SKM-1 (cell line): ENCODE data around the gene PHACTR1.

ENCODE experiments used
- DNase-seq: peaks from one replicate; lab custom pipeline; 2025; ENCODE audit not compliant: unreplicated experiment; lab: John Stamatoyannopoulos, UW

PHACTR1 gene

DNA sequence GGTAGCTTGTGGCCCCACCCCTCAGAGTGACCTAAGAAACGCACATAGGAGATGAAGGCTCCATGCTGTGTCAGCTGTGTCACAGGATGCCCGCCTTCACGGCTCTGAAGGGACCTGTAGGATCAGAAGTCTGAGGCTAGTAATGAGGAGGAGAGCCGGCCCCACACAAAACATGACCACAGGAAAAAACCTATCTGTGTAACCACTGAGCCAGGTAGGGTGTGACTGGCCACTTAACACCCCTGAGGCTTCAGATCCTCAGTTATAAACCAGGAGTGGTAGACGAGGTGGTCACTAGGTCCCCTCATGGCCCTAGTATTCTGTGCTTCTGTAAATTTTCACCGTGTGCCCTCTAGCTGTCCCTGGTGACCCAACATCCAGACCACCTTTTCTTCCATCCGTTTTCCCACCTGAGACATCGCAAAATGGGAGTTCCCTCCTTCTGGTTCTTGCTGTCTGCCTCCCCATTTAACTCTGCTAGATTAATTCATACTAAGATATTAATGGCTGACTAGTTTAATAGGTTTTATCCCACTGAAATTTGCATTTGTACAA, 558.9 kb downstream of the PHACTR1 start:
- DNase-seq, result no peak

DNA sequence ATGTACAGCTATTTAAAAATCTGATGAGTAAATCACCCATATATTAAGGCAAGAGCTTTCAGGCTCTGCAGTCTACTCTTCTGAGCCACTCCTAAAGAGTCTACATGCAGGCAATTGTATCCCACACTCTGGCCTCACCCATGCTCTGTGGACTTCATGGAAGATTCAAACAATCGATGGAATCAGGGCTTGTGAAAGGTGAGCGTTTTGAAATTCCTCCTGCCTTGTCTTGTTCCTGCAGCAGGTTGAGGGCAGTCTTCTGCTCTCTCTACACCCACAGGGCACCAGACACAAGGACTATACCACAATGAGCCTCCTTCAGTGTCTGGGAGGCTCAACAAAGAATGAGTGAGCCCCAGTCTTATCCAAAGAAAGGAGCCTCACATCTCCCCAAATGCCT, 560.7 kb downstream of the PHACTR1 start:
- no peak for DNase-seq

DNA sequence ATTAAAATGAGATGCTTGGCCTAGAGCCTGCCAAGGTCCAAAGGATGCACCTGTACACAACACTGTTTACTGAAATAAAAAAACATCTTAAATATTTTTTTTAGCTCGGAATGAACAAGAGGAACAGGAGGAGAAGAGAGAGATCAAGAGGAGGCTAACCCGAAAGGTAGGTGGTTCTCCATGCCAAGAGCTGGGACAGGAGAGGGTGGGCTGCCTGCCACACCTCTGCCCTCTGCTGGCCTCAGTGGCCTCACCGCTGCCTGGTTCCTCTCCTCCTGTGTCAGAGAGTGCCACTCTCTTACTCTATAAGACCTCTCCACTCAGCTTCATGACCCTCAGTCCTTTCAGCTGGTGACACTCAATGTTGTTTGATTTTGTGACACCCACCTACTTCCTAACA, 561.6 kb downstream of the PHACTR1 start:
- no peak for DNase-seq

DNA sequence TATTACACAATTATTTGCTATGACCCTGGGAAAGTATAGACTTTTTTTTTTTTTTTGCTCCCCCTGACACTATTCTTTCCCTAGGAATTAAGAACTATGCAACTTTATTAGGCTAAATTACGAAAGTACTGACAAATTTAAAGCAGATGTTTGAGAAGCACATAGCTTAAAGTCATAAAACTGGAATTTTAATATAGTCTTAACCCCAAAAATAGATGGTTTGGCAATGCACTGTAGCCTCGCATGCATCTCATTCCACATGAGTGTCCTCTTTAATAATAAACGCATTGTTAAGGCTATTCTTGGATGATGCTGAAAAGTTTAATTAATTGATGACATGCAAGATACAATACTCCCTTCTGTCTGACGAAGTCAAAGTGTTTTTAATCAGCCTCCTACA, 562.4 kb downstream of the PHACTR1 start:
- DNase-seq, result no peak

DNA sequence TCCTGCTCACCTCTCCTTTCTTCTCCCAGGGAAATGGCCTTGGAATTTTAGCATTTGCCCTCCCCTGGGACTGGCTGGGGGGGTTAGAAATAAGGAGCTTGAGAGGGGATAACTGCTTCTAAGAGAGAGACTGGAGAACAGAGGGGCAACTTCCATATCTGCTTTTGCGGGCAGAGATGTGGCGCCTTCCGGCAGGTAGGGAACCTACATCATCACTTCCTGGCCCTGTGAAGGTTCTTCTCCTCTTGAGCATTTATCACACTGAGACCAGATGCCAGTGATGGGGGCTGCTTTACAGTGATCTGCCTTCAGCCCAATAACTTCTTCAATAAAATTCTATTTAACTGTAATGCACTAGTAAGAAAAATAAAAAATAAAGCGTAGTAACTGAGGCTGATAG, 563.7 kb downstream of the PHACTR1 start:
- no peak for DNase-seq

DNA sequence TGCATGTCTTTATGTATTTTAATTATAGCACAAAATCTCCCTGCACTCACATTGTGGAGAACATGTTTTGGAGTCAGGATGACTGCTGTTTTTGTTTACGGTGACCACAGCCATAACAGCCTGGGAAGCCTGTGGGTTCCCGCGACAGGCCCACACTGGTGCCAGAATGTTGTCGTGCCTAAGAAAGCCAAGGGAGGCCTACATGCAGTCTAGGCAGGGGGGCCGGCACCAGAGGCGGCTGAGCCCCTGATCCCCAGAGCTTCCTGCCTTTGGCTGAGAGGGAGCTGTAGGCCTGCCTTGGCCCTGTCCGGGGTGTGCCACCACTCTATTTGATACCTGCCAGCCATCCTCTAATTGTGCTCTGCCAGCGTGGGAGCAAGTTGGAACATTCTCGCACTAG, 565.1 kb downstream of the PHACTR1 start:
- DNase-seq, result no peak

DNA sequence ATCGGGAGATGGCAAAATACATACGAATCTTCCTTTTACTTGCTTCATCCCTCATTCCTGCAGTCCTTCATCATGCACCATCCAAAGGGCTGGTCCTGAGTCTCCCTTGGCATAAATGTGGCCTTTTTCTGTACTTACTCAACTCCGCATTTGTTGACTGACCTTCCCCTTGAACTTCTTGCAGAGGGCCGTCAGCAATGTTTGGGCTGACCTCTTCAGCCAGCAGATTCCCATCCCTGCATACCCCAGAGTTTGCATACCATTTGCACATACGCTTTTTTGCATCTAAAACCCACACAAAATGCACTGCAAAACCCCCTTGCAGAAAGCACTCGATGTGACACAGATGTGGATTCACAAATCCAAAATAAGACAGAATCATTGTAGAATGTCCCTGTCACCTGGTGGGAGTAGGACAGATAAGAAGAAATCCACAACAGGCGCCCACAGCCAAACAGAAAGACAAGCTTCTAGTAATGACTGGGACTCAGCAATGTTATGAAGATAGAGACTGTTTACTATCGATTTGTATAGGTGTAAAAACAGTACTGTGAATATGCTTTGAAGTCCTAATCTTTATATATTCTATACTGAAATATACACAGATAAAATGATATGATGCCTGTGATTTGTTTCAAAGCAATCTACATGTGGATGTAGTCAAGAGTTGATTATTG, 566.0 kb downstream of the PHACTR1 start:
- no peak for DNase-seq

DNA sequence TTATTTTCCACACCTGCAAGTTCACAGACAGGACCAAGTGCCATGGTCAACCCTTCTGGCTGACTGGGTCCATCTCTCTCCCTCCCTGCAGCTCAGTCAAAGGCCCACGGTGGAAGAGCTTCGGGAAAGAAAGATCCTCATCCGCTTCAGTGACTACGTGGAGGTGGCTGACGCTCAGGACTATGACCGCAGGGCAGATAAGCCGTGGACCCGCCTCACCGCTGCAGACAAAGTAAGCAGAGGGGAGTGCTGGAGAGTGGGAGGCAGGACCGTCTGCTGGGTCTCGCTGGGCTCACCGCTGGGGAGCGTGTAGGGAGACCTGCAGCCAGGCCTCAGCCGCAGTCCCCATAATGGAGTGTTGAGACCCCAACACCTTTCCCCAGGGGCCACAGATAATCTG, 566.8 kb downstream of the PHACTR1 start:
- no peak for DNase-seq

DNA sequence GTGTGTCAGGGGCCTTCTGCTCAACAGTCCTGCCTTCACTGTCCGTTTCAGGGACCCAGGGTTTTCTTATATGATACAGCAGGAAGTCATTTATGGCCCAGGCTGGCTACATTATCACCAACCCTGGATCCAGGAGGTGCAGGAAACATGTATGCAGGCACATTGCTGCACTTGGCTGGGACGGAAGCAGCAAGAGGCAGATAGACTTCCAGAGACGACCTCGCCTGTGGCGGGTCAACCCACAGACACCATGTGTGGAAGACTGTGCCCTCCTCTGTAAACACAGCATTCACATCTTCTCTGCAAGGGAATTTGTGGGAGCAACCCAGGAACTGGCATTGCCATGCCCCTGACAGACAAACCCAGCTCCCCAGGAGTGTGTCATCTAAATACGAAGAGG, 568.1 kb downstream of the PHACTR1 start:
- DNase-seq, result no peak

DNA sequence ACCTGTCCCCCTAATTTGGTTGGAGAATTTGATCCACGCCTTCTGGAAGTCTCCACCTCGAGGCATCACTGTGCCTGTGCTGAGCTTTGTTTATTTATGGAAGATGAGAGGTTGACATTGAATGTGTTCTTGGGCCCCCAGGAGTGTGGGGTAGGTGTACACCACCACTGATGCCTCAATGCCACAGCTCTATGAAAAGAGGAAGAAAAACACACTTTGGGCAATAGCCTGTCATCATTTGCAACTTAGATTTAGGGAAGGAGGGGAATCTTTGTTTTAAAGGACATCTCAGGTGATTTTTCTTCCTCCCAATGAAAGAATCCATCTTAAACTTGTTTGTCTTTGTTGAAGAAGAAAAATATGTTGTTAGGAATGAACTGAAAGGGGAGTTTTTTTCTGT, 569.1 kb downstream of the PHACTR1 start:
- peak; percentile 18 for DNase-seq

DNA sequence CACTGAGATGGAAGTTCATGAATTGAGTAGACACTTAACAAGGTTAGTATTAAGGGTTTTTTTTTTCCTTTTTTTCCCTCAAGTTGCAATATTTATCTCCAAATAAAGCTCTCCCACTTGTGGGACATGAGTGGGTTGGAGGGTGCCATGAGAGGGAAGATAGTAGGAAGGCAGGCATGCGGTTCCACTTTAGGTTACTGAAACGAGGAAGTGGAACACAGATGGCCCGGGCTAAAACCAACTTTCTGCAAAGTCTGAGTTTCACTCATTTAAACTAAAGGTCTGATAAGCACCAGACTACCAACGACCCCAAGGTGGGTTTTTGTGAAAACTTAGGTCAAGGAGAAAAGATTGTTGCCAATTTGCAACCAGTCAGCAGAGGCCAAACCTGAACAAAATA, 569.6 kb downstream of the PHACTR1 start:
- DNase-seq, result no peak

DNA sequence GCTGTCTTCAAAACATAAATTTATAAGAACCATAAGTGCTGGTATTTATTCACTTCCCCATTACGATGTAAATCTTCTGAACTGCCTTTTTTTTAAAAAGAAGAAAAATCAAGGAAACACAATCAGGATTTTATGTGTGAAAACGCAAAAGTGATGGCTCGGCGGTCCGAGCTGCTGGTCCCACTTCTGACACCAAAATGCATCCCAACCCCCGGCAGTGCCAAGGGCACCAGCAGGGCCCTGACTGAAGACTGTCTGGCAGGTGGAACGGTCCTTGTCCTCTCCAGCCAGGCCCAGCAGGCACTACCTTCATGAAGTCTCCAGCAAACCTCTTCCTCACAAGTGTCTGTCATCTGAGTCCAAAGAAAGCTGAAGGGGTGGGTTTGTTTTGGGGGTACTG, 570.5 kb downstream of the PHACTR1 start:
- no peak for DNase-seq

DNA sequence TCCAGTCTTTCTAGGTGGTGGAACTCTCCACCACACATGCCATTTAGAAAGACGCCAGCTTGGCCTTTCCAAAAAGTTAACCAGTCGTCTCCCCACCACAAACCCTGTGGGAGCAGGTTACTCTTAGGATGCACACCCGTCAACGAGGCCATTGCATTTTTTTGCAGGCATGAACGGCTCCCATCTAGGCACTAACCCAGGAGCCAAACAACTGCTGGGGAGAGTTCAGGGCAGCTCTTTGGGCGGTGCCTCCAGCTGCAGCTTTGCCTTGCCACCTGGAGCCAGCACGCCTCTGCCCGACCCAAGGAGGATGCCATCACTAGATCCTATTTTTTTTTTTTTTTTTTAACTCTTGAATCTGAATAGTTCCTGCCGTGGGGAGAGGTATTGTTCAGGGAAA, 571.9 kb downstream of the PHACTR1 start:
- no peak for DNase-seq

DNA sequence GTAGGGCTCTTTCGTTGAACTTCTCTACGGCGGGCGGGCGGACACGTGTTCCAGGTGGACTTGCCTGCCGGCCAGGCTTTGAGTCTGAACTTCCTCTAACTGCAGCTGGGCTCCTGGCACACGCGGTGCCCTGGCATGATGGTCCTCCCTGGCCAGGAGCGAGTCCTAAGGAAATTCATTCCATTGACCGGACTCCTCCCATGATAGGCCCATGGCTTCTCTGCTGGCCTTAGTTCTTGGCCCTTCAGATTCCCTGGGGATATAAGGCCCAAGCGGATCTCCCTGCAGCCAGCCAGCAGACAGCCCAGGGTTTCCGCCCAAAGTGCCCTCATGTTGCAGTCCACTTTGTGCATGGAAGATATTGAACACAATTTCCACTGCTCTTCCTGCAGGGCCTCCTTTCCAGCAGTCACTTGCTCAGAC, 572.4 kb downstream of the PHACTR1 start:
- no peak for DNase-seq

DNA sequence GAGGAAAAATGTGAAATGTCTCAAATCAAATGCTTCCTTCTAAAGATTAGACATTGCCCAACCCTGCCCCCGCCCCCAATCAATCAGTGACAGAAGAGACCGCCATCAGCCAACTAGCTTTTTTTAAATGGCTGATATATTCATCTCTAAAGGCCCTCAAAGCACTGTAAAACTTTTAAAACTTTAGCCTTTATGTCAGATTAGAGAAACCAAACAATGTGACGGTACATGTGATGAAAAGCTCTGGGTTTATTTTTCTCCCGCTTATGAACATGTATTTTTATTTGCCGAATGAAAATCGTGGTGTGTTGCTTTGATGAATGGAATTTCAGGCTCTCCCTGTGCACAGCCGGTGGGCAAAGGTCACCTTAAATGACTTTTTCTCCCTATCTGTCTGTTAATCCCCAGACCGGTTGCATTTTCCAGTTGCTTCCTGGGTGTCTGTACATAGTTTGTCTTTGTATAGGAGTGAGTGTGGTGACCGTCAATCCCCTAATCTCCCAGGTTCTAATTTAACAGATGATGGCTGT, 573.3 kb downstream of the PHACTR1 start:
- DNase-seq, result no peak

DNA sequence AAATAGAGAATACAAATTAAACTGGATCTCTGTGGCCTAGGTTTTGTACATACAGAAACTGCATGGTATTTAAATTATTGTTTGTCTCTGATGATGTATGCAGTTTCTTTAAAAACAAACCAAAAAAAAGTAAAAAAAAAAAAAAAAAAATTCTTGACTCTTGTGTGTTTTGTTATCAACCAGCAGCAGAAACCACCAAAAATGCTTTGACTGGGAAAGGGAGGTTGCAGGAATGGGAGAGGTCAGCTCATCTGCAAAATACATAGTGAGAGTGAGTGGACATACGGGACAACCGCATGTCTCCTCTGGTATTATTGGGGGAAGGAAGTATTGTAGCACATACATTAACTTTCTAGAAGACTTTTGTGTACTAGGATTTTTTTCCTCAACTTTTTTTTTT, 573.8 kb downstream of the PHACTR1 start:
- DNase-seq, result no peak

DNA sequence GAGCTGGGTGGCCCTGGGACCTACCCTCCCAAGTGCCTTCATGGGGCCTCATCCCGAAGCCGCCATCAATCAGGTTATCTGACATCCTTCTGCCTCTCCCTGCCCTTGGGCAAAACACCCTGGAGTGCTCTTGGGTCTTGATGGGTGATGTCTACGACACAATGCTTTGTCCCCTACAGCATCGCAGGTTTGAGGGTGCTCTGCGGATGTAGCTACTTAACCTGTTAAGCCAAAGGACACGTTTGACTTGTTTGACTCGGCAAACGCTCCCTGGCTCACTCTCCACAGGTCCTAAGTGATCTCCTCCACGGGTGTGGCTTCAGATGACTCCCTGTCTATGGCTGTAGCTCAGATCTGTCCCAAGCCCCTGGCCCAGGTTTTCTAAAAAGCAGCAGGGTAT, 576.2 kb downstream of the PHACTR1 start:
- DNase-seq, result no peak

DNA sequence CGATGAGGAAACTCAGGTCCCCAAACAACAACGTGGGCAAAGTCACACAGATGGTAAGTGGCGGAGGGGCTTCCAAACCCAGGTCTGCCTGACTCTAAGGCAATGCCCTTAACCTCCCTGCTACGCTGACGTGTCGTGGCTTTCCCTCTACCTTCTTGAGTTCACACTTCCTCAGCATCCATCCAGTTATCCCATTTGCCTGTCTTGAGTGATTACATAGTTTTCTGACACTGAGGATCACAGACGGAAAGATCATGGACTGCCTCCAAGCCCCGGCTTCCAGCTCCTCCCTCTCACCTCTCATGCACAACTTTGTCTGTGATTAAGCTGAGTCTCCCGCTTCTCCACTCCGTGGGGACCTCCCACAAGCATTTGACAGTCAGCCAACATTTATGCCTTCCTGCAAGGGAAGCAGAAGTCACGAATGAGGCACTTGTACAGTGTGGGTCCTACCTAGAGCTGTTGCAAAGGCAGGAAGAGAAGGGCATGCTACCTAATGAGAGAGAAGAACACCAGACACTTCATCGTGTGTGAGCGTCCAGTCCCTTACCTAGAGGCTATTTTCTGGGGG, 578.0 kb downstream of the PHACTR1 start:
- no peak for DNase-seq

DNA sequence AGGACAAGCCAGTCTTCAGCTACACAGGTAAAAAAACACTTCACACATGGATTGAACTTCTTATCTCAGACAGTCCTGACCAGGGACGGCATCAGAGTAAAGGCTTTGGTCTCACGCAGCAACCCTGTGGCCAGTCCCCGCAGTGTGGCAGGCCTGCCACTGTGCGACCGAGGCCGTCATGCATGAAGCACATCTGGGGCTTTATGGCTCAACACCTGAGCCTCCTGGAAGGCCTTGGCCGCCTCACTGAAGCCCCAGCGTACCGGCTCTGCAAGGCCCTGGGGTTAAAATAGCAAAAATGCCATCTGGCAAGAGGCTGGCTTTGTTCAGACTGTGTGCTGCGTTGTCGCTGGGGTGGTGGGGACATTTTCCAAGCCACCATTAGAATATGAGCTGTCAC, 579.0 kb downstream of the PHACTR1 start:
- no peak for DNase-seq

DNA sequence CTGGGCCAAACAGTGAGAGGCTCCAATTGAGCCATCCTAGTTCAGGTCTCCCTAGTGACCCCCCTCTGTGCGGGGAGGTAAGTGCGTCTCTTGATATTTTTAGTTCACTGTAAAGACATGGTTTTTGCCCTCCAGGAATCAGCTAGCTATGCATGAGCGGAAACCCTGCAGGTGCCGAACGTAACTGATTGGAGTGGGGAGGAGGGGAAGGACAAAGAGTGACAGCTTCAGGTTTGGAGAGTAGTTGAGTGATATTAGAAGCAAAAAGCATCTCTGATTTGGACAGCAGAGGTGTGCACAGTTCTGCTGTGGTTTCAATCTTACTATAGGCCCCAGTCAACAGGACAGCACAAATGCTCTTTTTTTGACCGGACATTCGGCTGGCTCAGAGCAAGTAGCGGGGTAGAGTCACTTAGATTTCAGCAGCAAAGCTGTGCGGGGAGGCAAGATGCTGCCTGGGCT, 580.0 kb downstream of the PHACTR1 start:
- no peak for DNase-seq

DNA sequence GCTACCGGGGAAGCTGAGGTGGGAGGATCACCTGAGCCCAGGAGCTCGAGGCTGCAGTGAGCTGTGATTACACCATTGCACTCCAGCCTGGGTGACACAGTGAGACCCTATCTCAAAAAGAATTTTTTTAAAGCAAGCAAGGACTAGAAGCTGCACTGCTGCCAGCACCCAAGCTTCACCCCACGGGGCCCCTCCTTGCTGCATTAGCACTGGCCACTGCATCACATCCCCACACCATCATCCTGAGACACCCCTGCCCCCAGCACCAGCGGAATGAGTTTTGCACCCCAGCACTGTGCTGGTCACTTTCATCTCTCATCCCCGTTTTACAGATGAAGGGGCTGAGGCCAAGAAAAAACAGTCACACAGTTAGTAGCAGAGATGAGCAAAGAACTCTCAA, 580.8 kb downstream of the PHACTR1 start:
- DNase-seq, result no peak

DNA sequence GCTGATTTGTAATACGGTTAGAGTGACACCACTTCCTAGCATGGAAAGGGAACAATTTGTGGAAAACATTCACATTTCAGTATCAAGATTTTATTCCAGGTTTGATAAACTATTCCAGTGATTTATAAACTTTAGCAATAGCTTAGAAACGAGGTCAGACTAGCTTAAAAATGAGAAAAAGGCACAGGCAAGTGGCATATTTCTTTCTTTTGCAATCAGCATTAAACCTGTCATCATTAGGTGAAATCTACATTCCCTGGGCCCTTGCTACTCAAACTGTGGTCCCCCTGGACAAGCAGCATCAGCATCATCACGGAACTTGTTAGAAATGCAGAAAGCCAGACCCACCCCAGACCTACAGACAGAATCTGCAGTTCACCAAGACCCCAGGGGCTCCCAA, 581.9 kb downstream of the PHACTR1 start:
- DNase-seq, result no peak

DNA sequence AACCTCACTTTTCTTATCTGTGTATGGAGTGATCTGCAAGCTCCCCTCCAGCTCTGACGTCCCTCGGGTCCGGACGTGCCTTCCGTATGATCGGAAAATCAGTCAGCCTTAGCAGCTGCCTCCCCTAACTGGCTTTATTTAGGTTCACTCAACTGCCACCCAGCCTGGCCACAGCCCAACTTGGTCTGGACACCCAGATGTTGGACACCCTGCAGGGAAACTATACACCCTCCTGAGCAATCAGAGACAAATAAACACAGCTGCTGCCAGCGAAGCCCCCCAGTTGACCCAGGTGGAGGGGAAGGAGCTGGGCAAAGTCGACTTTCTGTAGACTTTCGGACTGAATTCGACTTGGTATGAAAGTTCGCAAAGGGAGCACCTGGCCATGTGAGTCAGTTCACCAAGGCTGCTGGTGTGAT, 582.8 kb downstream of the PHACTR1 start:
- DNase-seq, result no peak
